HepG2 (cell line): Measurements from ENCODE around the gene PDGFD.

ENCODE experiments used
- EZH2 ChIP-seq: conservative IDR thresholded peaks from 2 replicates; pipeline ENCODE4 v1.6.1; 2012; ENCODE audit warnings: mild to moderate bottlenecking, low read depth, low read length, moderate library complexity
- SETDB1 ChIP-seq: sonication (generic); formaldehyde crosslinking; IDR thresholded peaks from 2 replicates; pipeline ENCODE4 v1.5.1; 2020; ENCODE audit warnings: missing genetic modification reagents, mild to moderate bottlenecking, borderline replicate concordance
- ZNF331 ChIP-seq: sonication (generic); formaldehyde crosslinking; IDR thresholded peaks from 2 replicates; pipeline ENCODE4 v1.4.0; 2020; ENCODE audit warnings: missing genetic modification reagents
- TF ChIP-seq, protein P1 (sequence below): sonication (generic); formaldehyde crosslinking; IDR thresholded peaks from 2 replicates; pipeline ENCODE4 v1.4.0; 2020; ENCODE audit warnings: mild to moderate bottlenecking, low read depth, missing genetic modification reagents
- TF ChIP-seq, protein P2 (sequence below): sonication (generic); formaldehyde crosslinking; IDR thresholded peaks from 2 replicates; pipeline ENCODE4 v1.8.1; 2023; ENCODE audit warnings: mild to moderate bottlenecking, inconsistent platforms, moderate library complexity, missing genetic modification reagents, borderline replicate concordance

DNA sequence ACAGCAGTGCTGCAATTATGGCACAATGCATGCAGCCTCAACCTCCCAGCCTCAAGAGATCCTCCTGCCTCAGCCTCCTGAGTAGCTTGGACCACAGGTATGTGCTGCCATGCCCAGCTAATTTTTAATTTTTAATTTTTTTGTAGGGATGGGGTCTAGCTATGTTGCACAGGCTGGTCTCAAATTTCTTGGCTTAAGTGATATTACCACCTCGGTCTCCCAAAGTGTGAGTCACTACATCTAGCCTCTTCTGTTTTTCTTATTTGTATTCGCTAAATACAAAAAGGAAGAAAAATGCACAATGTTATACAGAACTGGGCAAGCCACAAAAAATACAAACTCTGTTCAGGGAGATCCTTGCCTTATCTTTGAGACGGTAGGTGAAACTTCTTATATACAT is 65.4 kb downstream of the PDGFD start:
- no peak for TF ChIP-seq SETDB1 (CRISPR knock-in tag)
- TF ChIP-seq, protein P1, sequence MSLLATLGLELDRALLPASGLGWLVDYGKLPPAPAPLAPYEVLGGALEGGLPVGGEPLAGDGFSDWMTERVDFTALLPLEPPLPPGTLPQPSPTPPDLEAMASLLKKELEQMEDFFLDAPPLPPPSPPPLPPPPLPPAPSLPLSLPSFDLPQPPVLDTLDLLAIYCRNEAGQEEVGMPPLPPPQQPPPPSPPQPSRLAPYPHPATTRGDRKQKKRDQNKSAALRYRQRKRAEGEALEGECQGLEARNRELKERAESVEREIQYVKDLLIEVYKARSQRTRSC (CRISPR knock-in tag) = no peak
- no peak for TF ChIP-seq ZNF331
- TF ChIP-seq EZH2 = no peak
- TF ChIP-seq, protein P2, sequence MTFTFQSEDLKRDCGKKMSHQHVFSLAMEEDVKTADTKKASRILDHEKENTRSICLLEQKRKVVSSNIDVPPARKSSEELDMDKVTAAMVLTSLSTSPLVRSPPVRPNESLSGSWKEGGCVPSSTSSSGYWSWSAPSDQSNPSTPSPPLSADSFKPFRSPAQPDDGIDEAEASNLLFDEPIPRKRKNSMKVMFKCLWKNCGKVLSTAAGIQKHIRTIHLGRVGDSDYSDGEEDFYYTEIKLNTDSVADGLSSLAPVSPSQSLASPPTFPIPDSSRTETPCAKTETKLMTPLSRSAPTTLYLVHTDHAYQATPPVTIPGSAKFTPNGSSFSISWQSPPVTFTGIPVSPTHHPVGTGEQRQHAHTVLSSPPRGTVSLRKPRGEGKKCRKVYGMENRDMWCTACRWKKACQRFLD (CRISPR knock-in tag) = no peak
